Measurements from ENCODE around the gene MAGI1.

Gene MAGI1

DNA sequence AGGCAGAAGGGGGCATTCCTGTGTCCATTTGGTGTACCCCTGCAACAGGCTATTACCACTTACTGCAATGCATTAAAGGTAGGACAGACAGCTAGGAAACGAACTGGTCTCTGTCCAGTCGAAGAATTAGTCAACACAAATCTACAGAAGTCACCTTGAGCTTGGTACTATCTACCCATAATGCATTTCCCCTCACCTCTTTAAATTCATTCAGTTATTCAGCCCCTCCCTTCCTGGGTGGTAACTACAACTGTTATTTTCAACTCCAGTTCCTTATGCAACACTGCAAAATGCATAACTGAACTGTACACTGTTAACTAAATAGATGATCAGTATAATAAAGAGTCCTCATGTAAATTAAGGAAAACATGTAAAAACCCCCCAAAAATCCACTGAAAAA lies 77.6 kb downstream of the MAGI1 start:
- no peak for DNase-seq (ENCODE audit: low read depth)
- TF ChIP-seq, protein P1, sequence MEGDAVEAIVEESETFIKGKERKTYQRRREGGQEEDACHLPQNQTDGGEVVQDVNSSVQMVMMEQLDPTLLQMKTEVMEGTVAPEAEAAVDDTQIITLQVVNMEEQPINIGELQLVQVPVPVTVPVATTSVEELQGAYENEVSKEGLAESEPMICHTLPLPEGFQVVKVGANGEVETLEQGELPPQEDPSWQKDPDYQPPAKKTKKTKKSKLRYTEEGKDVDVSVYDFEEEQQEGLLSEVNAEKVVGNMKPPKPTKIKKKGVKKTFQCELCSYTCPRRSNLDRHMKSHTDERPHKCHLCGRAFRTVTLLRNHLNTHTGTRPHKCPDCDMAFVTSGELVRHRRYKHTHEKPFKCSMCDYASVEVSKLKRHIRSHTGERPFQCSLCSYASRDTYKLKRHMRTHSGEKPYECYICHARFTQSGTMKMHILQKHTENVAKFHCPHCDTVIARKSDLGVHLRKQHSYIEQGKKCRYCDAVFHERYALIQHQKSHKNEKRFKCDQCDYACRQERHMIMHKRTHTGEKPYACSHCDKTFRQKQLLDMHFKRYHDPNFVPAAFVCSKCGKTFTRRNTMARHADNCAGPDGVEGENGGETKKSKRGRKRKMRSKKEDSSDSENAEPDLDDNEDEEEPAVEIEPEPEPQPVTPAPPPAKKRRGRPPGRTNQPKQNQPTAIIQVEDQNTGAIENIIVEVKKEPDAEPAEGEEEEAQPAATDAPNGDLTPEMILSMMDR (IDR thresholded peaks at IDR 0.05; ENCODE audit: insufficient read depth, low read depth, low read length, missing control alignments), result no peak
- H3K4me3 ChIP-seq (ENCODE audit: low read length), result no peak overlapping the region

DNA sequence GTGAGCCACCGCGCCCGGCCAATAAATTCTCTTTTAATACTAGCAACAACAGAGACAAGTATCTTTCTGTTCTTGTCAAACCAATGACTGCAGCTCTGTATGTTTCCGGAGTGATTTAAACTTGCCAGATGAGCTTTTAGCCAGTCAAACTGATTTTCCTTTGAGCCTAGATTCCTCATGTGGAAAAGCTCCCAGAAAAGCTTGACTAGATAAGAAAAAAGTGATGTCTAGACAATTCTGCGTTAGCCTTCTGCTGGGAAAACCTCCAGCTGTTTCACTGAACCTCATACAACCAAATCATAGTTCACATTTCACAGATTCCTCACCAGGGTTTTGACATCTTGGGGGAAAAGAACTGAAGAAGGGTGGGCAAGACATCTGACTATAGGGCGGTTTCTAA lies 78.6 kb downstream of the MAGI1 start:
- DNase-seq (ENCODE audit: low read depth), result no peak
- TF ChIP-seq, protein P1 (IDR thresholded peaks at IDR 0.05; ENCODE audit: insufficient read depth, low read depth, low read length, missing control alignments), result no peak
- H3K4me3 ChIP-seq (ENCODE audit: low read length), result no peak overlapping the region

DNA sequence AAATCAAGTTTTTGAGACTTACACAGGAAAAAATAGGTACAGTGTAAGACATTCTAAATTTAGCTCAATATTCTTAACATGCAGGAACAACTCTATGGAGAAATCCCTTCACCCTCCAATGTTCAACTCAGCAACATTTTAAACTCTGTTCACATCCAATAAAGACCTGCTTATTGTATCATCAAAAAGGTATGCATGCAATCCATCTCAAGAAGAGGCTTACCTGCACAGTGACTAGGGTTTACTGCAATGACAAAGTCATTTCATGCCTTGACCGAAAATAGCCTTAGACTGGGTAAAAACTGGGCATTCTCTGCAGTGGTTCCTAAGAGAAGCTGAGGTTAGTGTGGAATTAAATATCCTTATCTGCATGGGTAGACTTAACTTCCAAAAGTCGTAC lies 80.5 kb downstream of the MAGI1 start:
- DNase-seq (ENCODE audit: low read depth), result peak; percentile 13
- H3K4me3 ChIP-seq (ENCODE audit: low read length), result no peak overlapping the region
- TF ChIP-seq, protein P1 (IDR thresholded peaks at IDR 0.05; ENCODE audit: insufficient read depth, low read depth, low read length, missing control alignments), result no peak

DNA sequence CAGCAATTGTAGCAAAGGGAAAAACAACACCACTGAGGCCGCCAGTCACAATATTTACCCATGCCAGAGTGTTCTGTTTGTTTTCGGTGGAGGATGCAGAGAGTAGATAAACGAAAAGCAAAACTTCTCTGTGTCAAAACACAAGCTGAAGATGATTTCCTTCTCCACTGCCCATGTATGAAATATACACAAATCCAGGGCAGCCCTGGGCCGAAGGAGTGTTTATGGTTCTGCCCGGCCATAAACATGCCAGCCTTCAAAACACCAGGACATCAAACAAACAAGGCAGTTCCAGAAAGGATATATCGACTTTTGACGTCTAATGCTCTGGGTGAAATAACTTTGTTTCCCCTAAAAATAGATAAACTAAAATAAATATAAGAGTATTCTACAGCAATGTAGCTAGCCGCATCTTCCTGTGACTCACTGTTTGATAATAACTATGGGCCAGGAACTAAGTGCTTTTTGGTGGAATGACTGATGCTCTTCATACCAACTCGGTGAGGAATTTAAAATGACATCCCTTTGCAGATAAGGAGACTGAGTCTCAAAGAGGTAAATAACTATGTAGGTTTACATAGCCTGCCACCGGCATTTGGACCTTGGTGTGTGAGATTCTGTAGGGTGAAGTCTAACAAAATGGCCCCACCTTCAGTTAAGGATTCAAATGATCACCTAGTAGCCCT lies 82.8 kb downstream of the MAGI1 start:
- H3K4me3 ChIP-seq (ENCODE audit: low read length), result no peak overlapping the region
- DNase-seq (ENCODE audit: low read depth), result peak; percentile 57
- TF ChIP-seq, protein P1 (IDR thresholded peaks at IDR 0.05; ENCODE audit: insufficient read depth, low read depth, low read length, missing control alignments), result no peak

DNA sequence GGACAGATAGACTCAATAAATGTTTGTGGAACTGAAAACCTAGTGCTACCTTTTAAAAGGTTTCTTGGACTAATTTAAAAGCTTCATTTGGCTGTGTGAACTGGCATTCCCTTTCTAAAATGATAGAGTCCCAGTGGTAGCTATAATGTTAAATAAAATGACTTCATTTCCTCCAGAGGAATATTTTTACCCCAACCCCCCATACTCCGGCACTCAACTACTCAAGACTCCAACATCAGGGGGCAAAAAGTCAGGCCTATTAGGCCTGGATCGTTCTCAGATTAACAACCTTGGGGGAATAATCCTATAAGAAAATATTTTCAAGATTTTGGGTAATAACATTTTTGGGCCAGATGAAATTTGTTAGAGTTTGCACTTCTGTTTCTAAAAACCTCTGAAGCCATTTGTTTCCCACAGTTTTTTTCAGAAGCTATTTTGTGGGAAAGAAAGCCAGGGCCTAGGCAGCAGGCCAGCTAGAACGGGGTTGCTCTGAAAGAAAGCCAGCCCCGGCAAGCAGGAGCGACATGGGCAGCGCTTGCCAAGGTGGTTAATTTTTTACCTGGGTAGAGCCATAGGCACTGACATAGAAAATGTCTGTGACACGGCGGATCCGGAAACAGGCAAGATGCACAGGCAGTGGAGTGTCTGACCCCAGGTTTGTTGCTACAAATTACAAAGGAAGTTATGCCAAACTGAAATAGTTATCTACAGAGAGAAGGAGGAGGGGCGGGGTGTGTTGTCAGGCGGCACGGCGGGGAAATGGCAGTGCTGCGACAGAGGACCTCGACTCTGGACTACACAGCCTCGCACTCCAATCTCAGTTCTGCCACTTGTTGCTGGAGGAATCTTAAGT lies 84.6 kb downstream of the MAGI1 start:
- no peak overlapping the region for H3K4me3 ChIP-seq (ENCODE audit: low read length)
- DNase-seq (ENCODE audit: low read depth), result no peak
- TF ChIP-seq, protein P1 (IDR thresholded peaks at IDR 0.05; ENCODE audit: insufficient read depth, low read depth, low read length, missing control alignments), result no peak

DNA sequence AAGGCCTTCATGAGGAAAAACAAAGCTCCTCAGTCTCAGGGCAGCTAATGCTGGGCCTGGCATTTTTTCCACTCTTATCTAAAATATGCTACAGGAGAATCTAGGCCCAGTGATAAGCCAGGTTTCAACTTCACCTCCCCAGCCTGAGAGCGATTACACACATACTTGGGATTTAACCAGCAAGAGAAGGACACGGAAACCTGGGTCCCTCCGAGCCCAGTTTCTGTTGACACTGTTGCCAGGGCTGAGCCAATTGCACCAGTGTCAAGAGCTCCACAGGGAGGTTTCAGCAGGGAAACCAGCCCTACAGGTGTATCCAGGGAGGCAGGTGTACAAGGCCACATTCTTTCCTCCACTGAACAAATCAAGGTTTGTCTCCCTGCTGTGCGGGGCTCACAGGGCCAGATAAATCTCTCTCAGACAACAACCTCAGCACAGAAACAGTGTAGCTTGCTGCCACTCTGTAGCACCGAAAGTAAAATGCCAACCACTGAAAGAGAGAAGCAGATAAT lies 85.4 kb downstream of the MAGI1 start:
- peak; percentile 78 for DNase-seq (ENCODE audit: low read depth)

More for the DNA sequence above, 85.4 kb downstream of the MAGI1 start:
- H3K4me3 ChIP-seq (ENCODE audit: low read length), result no peak overlapping the region
- TF ChIP-seq, protein P1 (IDR thresholded peaks at IDR 0.05; ENCODE audit: insufficient read depth, low read depth, low read length, missing control alignments), result peak; percentile 8

Measured in epithelial cell of esophagus (primary cell).